ENCODE measurements around the gene CRB2.

- no peak for TF ChIP-seq CTCF (IDR thresholded peaks at IDR 0.05)
- TF ChIP-seq POLR2A (IDR thresholded peaks at IDR 0.05): no peak
Observed at GRCh38 chr9:123377211-123377971, 21.4 kb downstream of the CRB2 start.
